SK-N-SH treated with all-trans-retinoic acid at 6 μM for 48 hours (cell line): ENCODE results near the gene C19orf67.

Experiments used
- ATAC-seq: fragments of 200-7000 bp; cut with Tn5 transposase; 3 replicates; pipeline ENCODE4 v1.9.1; 2020; ENCODE audit warnings: mild to moderate bottlenecking, moderate library complexity
- ARNTL ChIP-seq: fragments of 450-650 bp; formaldehyde crosslinking; IDR thresholded peaks from 2 replicates; pipeline ENCODE4 v1.5.0; 2020; ENCODE audit warnings: low read depth, mild to moderate bottlenecking, moderate library complexity, borderline replicate concordance
- BACH2 ChIP-seq: fragments of 250-450 bp; sonication (Bioruptor Pico); IDR thresholded peaks from 2 replicates; pipeline ENCODE4 v1.9.0; 2021; ENCODE audit warnings: mild to moderate bottlenecking, borderline replicate concordance
- CSDC2 ChIP-seq: fragments of 250-450 bp; sonication (Bioruptor Pico); IDR thresholded peaks from 2 replicates; pipeline ENCODE4 v1.5.0; 2020; ENCODE audit warnings: mild to moderate bottlenecking, moderate library complexity
- ESRRG ChIP-seq: fragments of 250-450 bp; sonication (Bioruptor Pico); IDR thresholded peaks from 2 replicates; pipeline ENCODE4 v1.6.1; 2021; ENCODE audit warnings: mild to moderate bottlenecking
- GLIS3 ChIP-seq: fragments of 250-450 bp; sonication (Bioruptor Pico); IDR thresholded peaks from 2 replicates; pipeline ENCODE4 v1.5.0; 2020; ENCODE audit warnings: mild to moderate bottlenecking, moderate library complexity
- ISL1 ChIP-seq: fragments of 250-450 bp; sonication (Bioruptor Pico); IDR thresholded peaks from 2 replicates; pipeline ENCODE4 v2.1.2; 2022; ENCODE audit warnings: mild to moderate bottlenecking, moderate library complexity
- POU6F1 ChIP-seq: fragments of 250-450 bp; sonication (Bioruptor Pico); IDR thresholded peaks from 2 replicates; pipeline ENCODE4 v1.8.0; 2021; ENCODE audit warnings: low read depth, mild to moderate bottlenecking, moderate library complexity, borderline replicate concordance
- PPARA ChIP-seq: fragments of 250-450 bp; sonication (Bioruptor Pico); IDR thresholded peaks from 2 replicates; pipeline ENCODE4 v1.5.0; 2020; ENCODE audit warnings: mild to moderate bottlenecking, borderline replicate concordance
- RARB ChIP-seq: fragments of 250-450 bp; sonication (Bioruptor Pico); IDR thresholded peaks from 2 replicates; pipeline ENCODE4 v1.8.0; 2021; ENCODE audit warnings: mild to moderate bottlenecking, moderate library complexity
- SNAI2 ChIP-seq: fragments of 250-450 bp; sonication (Bioruptor Pico); IDR thresholded peaks from 2 replicates; pipeline ENCODE4 v1.5.0; 2020; ENCODE audit warnings: mild to moderate bottlenecking, moderate library complexity
- TCF4 ChIP-seq: fragments of 250-450 bp; sonication (Bioruptor Pico); IDR thresholded peaks from 2 replicates; pipeline ENCODE4 v1.8.0; 2021; ENCODE audit warnings: mild to moderate bottlenecking, moderate library complexity, borderline replicate concordance
- TOX ChIP-seq: fragments of 250-450 bp; sonication (Bioruptor Pico); IDR thresholded peaks from 2 replicates; pipeline ENCODE4 v1.8.0; 2021; ENCODE audit warnings: mild to moderate bottlenecking, moderate library complexity, borderline replicate concordance
- ZC3H10 ChIP-seq: fragments of 250-450 bp; sonication (Bioruptor Pico); IDR thresholded peaks from 2 replicates; pipeline ENCODE4 v1.5.1; 2021; ENCODE audit warnings: mild to moderate bottlenecking, moderate library complexity
- ZFP3 ChIP-seq: fragments of 250-450 bp; sonication (Bioruptor Pico); IDR thresholded peaks from 2 replicates; pipeline ENCODE4 v1.5.0; 2020; ENCODE audit warnings: mild to moderate bottlenecking, moderate library complexity
- ZFP30 ChIP-seq: fragments of 450-650 bp; formaldehyde crosslinking; IDR thresholded peaks from 2 replicates; pipeline ENCODE4 v1.5.0; 2022; ENCODE audit warnings: mild to moderate bottlenecking, moderate library complexity
- ZNF565 ChIP-seq: fragments of 450-650 bp; formaldehyde crosslinking; conservative IDR thresholded peaks from 2 replicates; pipeline ENCODE4 v1.5.0; 2020; ENCODE audit warnings: low read depth, mild to moderate bottlenecking, moderate library complexity
- ZNF70 ChIP-seq: fragments of 450-650 bp; formaldehyde crosslinking; IDR thresholded peaks from 2 replicates; pipeline ENCODE4 v1.5.0; 2020; ENCODE audit warnings: mild to moderate bottlenecking, moderate library complexity
- ZNF8 ChIP-seq: fragments of 450-650 bp; formaldehyde crosslinking; IDR thresholded peaks from 2 replicates; pipeline ENCODE4 v1.5.0; 2020; ENCODE audit warnings: mild to moderate bottlenecking, moderate library complexity
- TF ChIP-seq, protein P1 (sequence below): fragments of 250-450 bp; sonication (Bioruptor Pico); IDR thresholded peaks from 2 replicates; pipeline ENCODE4 v1.8.0; 2020; ENCODE audit warnings: mild to moderate bottlenecking, moderate library complexity, borderline replicate concordance
- TF ChIP-seq, protein P2 (sequence below): fragments of 250-450 bp; sonication (Bioruptor Pico); IDR thresholded peaks from 2 replicates; pipeline ENCODE4 v1.5.0; 2020; ENCODE audit warnings: mild to moderate bottlenecking, moderate library complexity
- TF ChIP-seq, protein P3 (sequence below): fragments of 250-450 bp; sonication (Bioruptor Pico); IDR thresholded peaks from 2 replicates; pipeline ENCODE4 v1.5.1; 2020; ENCODE audit warnings: low read depth, mild to moderate bottlenecking, moderate library complexity

The C19orf67 gene

DNA sequence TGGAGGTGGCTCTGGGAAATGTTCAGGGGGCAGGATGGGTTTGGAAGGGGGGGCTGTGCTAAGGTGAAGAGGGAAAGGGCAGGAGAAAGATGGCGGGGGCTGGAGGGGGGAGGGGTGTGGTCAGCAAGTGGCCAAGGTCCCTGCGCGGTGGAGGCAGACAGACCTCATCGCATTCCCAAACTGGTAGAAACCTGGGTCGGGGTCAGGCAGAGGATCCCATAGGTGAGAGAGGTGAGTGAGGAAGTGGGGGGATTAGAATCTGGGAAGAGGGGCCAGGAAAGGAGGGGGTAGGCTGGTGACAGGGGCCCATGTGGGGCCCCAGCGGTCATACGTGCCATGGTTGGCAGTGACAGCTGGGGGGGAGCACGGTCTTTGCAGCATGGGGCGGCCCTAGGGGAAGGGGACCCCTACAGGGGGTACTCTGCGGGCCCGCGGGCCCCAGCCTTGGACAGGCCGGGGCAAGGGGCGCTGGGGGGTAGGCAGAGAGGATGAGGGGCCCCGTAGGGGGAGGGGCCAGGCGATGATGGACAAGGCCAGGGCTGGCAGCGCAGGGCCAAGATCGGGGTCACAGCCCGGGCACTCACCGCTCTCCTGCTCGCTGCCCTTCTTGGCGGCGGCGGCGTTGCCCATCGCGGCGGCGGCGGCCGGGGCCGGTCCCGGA, 31.5 kb upstream of the C19orf67 start:
- no peak for ATAC-seq
- no peak for TF ChIP-seq ZFP3 (CRISPR knock-in tag)
- TF ChIP-seq ARNTL (CRISPR knock-in tag), result no peak
- TF ChIP-seq, protein P1, sequence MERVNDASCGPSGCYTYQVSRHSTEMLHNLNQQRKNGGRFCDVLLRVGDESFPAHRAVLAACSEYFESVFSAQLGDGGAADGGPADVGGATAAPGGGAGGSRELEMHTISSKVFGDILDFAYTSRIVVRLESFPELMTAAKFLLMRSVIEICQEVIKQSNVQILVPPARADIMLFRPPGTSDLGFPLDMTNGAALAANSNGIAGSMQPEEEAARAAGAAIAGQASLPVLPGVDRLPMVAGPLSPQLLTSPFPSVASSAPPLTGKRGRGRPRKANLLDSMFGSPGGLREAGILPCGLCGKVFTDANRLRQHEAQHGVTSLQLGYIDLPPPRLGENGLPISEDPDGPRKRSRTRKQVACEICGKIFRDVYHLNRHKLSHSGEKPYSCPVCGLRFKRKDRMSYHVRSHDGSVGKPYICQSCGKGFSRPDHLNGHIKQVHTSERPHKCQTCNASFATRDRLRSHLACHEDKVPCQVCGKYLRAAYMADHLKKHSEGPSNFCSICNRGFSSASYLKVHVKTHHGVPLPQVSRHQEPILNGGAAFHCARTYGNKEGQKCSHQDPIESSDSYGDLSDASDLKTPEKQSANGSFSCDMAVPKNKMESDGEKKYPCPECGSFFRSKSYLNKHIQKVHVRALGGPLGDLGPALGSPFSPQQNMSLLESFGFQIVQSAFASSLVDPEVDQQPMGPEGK (CRISPR knock-in tag), result no peak

GRCh38 chr19:14116525-14116917, 30.9 kb upstream of the C19orf67 start:
- ATAC-seq, result no peak
- TF ChIP-seq ZNF8 (CRISPR knock-in tag) (no peak), CSDC2 (CRISPR knock-in tag) (no peak)

GRCh38 chr19:14115756-14116155, 30.2 kb upstream of the C19orf67 start:
- no peak for ATAC-seq
- no peak for TF ChIP-seq BACH2
- no peak for TF ChIP-seq ESRRG (CRISPR knock-in tag)
- no peak for TF ChIP-seq ZFP30 (CRISPR knock-in tag)
- no peak for TF ChIP-seq TCF4 (CRISPR knock-in tag)
- TF ChIP-seq ZNF70, result no peak
- TF ChIP-seq GLIS3 (CRISPR knock-in tag), result no peak
- TF ChIP-seq ISL1 (CRISPR knock-in tag), result no peak
- TF ChIP-seq ZNF8 (CRISPR knock-in tag), result no peak
- TF ChIP-seq, protein P2, sequence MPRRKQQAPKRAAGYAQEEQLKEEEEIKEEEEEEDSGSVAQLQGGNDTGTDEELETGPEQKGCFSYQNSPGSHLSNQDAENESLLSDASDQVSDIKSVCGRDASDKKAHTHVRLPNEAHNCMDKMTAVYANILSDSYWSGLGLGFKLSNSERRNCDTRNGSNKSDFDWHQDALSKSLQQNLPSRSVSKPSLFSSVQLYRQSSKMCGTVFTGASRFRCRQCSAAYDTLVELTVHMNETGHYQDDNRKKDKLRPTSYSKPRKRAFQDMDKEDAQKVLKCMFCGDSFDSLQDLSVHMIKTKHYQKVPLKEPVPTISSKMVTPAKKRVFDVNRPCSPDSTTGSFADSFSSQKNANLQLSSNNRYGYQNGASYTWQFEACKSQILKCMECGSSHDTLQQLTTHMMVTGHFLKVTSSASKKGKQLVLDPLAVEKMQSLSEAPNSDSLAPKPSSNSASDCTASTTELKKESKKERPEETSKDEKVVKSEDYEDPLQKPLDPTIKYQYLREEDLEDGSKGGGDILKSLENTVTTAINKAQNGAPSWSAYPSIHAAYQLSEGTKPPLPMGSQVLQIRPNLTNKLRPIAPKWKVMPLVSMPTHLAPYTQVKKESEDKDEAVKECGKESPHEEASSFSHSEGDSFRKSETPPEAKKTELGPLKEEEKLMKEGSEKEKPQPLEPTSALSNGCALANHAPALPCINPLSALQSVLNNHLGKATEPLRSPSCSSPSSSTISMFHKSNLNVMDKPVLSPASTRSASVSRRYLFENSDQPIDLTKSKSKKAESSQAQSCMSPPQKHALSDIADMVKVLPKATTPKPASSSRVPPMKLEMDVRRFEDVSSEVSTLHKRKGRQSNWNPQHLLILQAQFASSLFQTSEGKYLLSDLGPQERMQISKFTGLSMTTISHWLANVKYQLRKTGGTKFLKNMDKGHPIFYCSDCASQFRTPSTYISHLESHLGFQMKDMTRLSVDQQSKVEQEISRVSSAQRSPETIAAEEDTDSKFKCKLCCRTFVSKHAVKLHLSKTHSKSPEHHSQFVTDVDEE, result no peak
- TF ChIP-seq, protein P1 (CRISPR knock-in tag), result no peak
- TF ChIP-seq ZNF565, result no peak
- TF ChIP-seq ZFP3 (CRISPR knock-in tag), result no peak

GRCh38 chr19:14114854-14115253, 29.3 kb upstream of the C19orf67 start:
- ATAC-seq, result no peak
- TF ChIP-seq TOX (CRISPR knock-in tag) (no peak), ESRRG (CRISPR knock-in tag) (no peak), PPARA (no peak), CSDC2 (CRISPR knock-in tag) (no peak), ZC3H10 (CRISPR knock-in tag) (no peak), RARB (CRISPR knock-in tag) (no peak), POU6F1 (CRISPR knock-in tag) (no peak), ZFP3 (CRISPR knock-in tag) (no peak), ARNTL (CRISPR knock-in tag) (no peak), SNAI2 (CRISPR knock-in tag) (no peak), GLIS3 (CRISPR knock-in tag) (no peak)
- TF ChIP-seq, protein P3, sequence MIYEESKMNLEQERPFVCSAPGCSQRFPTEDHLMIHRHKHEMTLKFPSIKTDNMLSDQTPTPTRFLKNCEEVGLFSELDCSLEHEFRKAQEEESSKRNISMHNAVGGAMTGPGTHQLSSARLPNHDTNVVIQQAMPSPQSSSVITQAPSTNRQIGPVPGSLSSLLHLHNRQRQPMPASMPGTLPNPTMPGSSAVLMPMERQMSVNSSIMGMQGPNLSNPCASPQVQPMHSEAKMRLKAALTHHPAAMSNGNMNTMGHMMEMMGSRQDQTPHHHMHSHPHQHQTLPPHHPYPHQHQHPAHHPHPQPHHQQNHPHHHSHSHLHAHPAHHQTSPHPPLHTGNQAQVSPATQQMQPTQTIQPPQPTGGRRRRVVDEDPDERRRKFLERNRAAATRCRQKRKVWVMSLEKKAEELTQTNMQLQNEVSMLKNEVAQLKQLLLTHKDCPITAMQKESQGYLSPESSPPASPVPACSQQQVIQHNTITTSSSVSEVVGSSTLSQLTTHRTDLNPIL (CRISPR knock-in tag), result no peak
- TF ChIP-seq, protein P1 (CRISPR knock-in tag), result no peak
- TF ChIP-seq, protein P2, result no peak
